HCT116 (cell line): ENCODE results near the gene PFDN4. TPM values are rescaled to one million over a fixed set of nuclear protein-coding genes. Genes with fewer than 3 reads are reported as not detected.

Source experiments
- ATAC-seq: fragments of 200-7000 bp; cut with Tn5 transposase; 2 replicates; pipeline ENCODE4 v1.9.1; 2020; ENCODE audit warnings: mild to moderate bottlenecking, moderate library complexity
- BruUV-seq: library from RNA; stranded (reverse); fragments of 400-500 nt; replicated peaks from 2 replicates; lab custom pipeline; 2021; lab: Mats Ljungman, UMichigan
- CTCF ChIA-PET: fragments of 300-600 bp; sonication (Branson Sonifier 250); formaldehyde crosslinking; loops from one replicate; lab custom pipeline; 2021; ENCODE audit warnings: antibody characterized with exemption; lab: Charles Lee
- POLR2A ChIA-PET: fragments of 300-600, 350-600 bp; sonication (Branson Sonifier 250); formaldehyde crosslinking; loops from one replicate; lab custom pipeline; 2021; ENCODE audit warnings: antibody characterized with exemption; lab: Charles Lee
- RAD21 ChIA-PET, 2 experiments: fragments of 300-600 bp; sonication (Branson Sonifier 250); formaldehyde crosslinking; loops; one replicate each; lab custom pipeline; 2023; ENCODE audit warnings: low total read pairs in 2 of 2; ENCODE audit not compliant: uncharacterized antibody in 2 of 2, unreplicated experiment in 2 of 2, low non-redundant PET in 1 of 2; lab: Charles Lee
- DNase-seq: peaks from one replicate; pipeline ENCODE4 v3.0.0-alpha.2; 2010; ENCODE audit warnings: low read depth, low spot score
- H2AFZ ChIP-seq: fragments of 200-600 bp; shearing (Covaris generic), sonication (generic); 2 replicates; pipeline ENCODE4 v1.6.1; 2017; ENCODE audit warnings: low read depth, mixed run types, mixed read lengths, antibody characterized with exemption, low read length; ENCODE audit not compliant: poor library complexity, severe bottlenecking
- H3K27ac ChIP-seq: 2 replicates; pipeline ENCODE4 v1.5.1; 2012; ENCODE audit warnings: low read depth, low read length
- H3K27me3 ChIP-seq: fragments of 200-600 bp; sonication (generic); 2 replicates; pipeline ENCODE4 v1.6.1; 2016; ENCODE audit warnings: mixed run types, low read length, mixed read lengths; ENCODE audit not compliant: insufficient read depth
- H3K36me3 ChIP-seq, 2 experiments: fragments of 200-500 bp in 1 of 2; fragments of 200-600 bp in 1 of 2; sonication (Bioruptor generic) in 1 of 2; sonication (generic) in 1 of 2; 2 replicates each; pipeline versions ENCODE4 v1.5.1 to v1.6.1; 2014 to 2016; ENCODE audit warnings: low read length in 2 of 2, inconsistent platforms in 1 of 2, mixed read lengths in 1 of 2, mixed run types in 1 of 2; ENCODE audit not compliant: insufficient read depth in 2 of 2, control insufficient read depth in 1 of 2
- H3K4me1 ChIP-seq, 2 experiments: fragments of 200-600 bp in 1 of 2; sonication (generic) in 1 of 2; 2 replicates each; pipeline versions ENCODE4 v1.5.1 to v1.6.1; 2012 to 2017; ENCODE audit warnings: low read length in 2 of 2, inconsistent platforms in 1 of 2, mild to moderate bottlenecking in 1 of 2, mixed read lengths in 1 of 2, mixed run types in 1 of 2, moderate library complexity in 1 of 2; ENCODE audit not compliant: insufficient read depth in 2 of 2, control insufficient read depth in 1 of 2
- H3K4me2 ChIP-seq: fragments of 200-600 bp; sonication (generic); 2 replicates; pipeline ENCODE4 v1.6.1; 2017; ENCODE audit warnings: mixed run types, low read length, mixed read lengths
- H3K4me3 ChIP-seq, 2 experiments: fragments of 200-600 bp in 1 of 2; sonication (generic) in 1 of 2; replicated peaks in 1 of 2; 2 replicates each; pipeline ENCODE4 v1.5.1; 2011 to 2016; ENCODE audit warnings: low read length in 2 of 2, control low read depth in 1 of 2, low read depth in 1 of 2, mild to moderate bottlenecking in 1 of 2, mixed read lengths in 1 of 2, mixed run types in 1 of 2
- H3K79me2 ChIP-seq: fragments of 200-600 bp; sonication (generic); 2 replicates; pipeline ENCODE4 v1.6.1; 2017; ENCODE audit warnings: mild to moderate bottlenecking, mixed run types, low read length, moderate library complexity, mixed read lengths; ENCODE audit not compliant: insufficient read depth
- H3K9ac ChIP-seq: fragments of 200-600 bp; sonication (generic); 2 replicates; pipeline ENCODE4 v1.6.1; 2016; ENCODE audit warnings: low read length, mixed read lengths
- H3K9me2 ChIP-seq: fragments of 200-600 bp; sonication (generic), shearing (Covaris generic); 2 replicates; pipeline ENCODE4 v1.6.1; 2017; ENCODE audit warnings: mixed run types, mild to moderate bottlenecking, moderate library complexity; ENCODE audit not compliant: insufficient read depth
- H3K9me3 ChIP-seq, 2 experiments: fragments of 200-500 bp in 1 of 2; fragments of 200-600 bp in 1 of 2; sonication (Bioruptor generic) in 1 of 2; sonication (generic) in 1 of 2; 2 replicates each; pipeline ENCODE4 v1.6.1; 2014 to 2017; ENCODE audit warnings: low read length in 2 of 2, mixed read lengths in 2 of 2, inconsistent platforms in 1 of 2, low read depth in 1 of 2, mild to moderate bottlenecking in 1 of 2, mixed run types in 1 of 2, moderate library complexity in 1 of 2; ENCODE audit not compliant: control insufficient read depth in 1 of 2, insufficient read depth in 1 of 2
- H4K20me1 ChIP-seq: fragments of 200-600 bp; sonication (generic), shearing (Covaris generic); 2 replicates; pipeline ENCODE4 v1.6.1; 2017; ENCODE audit warnings: mixed run types, mild to moderate bottlenecking, moderate library complexity; ENCODE audit not compliant: insufficient read depth
- ATF3 ChIP-seq: IDR thresholded peaks from 2 replicates; pipeline ENCODE4 v1.6.1; 2012
- CBX3 ChIP-seq: IDR thresholded peaks from 2 replicates; pipeline ENCODE4 v1.6.1; 2012; ENCODE audit warnings: low read depth
- CEBPB ChIP-seq: IDR thresholded peaks from 2 replicates; pipeline ENCODE4 v1.6.1; 2012; ENCODE audit warnings: low read depth
- CTCF ChIP-seq, 3 experiments: fragments of 200-600 bp in 1 of 3; sonication (generic) in 1 of 3; IDR thresholded peaks in 2 of 3; conservative IDR thresholded peaks in 1 of 3; 2 replicates each; pipeline ENCODE4 v1.5.1; 2012 to 2017; ENCODE audit warnings: low read depth in 2 of 3, low read length in 2 of 3, antibody characterized with exemption in 1 of 3, borderline replicate concordance in 1 of 3, control low read depth in 1 of 3, mild to moderate bottlenecking in 1 of 3, mixed read lengths in 1 of 3, mixed run types in 1 of 3, moderate library complexity in 1 of 3; ENCODE audit not compliant: insufficient read depth in 1 of 3
- EGR1 ChIP-seq: IDR thresholded peaks from 2 replicates; pipeline ENCODE4 v1.6.1; 2012; ENCODE audit warnings: low read depth
- EZH2 ChIP-seq: fragments of 200-600 bp; sonication (generic); IDR thresholded peaks from 2 replicates; pipeline ENCODE4 v1.6.1; 2017; ENCODE audit warnings: antibody characterized with exemption, mixed run types
- EZH2phosphoT487 ChIP-seq: fragments of 200-600 bp; IDR thresholded peaks from 2 replicates; pipeline ENCODE4 v1.6.1; 2018; ENCODE audit warnings: antibody characterized with exemption, borderline replicate concordance
- FOSL1 ChIP-seq: IDR thresholded peaks from 2 replicates; pipeline ENCODE4 v1.6.1; 2012; ENCODE audit warnings: low read depth
- JUND ChIP-seq: IDR thresholded peaks from 2 replicates; pipeline ENCODE4 v1.6.1; 2012
- POLR2A ChIP-seq: IDR thresholded peaks from 2 replicates; pipeline ENCODE4 v1.7.0; 2011; ENCODE audit warnings: borderline replicate concordance; ENCODE audit not compliant: insufficient read depth, insufficient read length; ENCODE audit errors: extremely low read depth
- RAD21 ChIP-seq: IDR thresholded peaks from 2 replicates; pipeline ENCODE4 v1.6.1; 2012; ENCODE audit warnings: low read depth, mild to moderate bottlenecking
- REST ChIP-seq: IDR thresholded peaks from 2 replicates; pipeline ENCODE4 v1.6.1; 2012; ENCODE audit warnings: low read depth
- SIN3A ChIP-seq: IDR thresholded peaks from 2 replicates; pipeline ENCODE4 v1.6.1; 2012; ENCODE audit warnings: low read depth
- SP1 ChIP-seq: IDR thresholded peaks from 2 replicates; pipeline ENCODE4 v1.6.1; 2012; ENCODE audit warnings: low read depth
- SRF ChIP-seq: IDR thresholded peaks from 2 replicates; pipeline ENCODE4 v1.6.1; 2012; ENCODE audit warnings: low read depth
- TCF7L2 ChIP-seq: IDR thresholded peaks from 2 replicates; pipeline ENCODE4 v1.7.0; 2011; ENCODE audit warnings: borderline replicate concordance, inconsistent platforms; ENCODE audit not compliant: insufficient read depth, insufficient read length; ENCODE audit errors: extremely low read depth
- ZBTB33 ChIP-seq: IDR thresholded peaks from 2 replicates; pipeline ENCODE4 v1.6.1; 2011; ENCODE audit warnings: mild to moderate bottlenecking, low read length, moderate library complexity; ENCODE audit not compliant: insufficient replicate concordance; ENCODE audit errors: extremely low read depth
- ZFX ChIP-seq: fragments of 450-650 bp; IDR thresholded peaks from 2 replicates; pipeline ENCODE4 v1.6.1; 2017
- ZNF274 ChIP-seq: fragments of 200-500 bp; sonication (Bioruptor generic); IDR thresholded peaks from 2 replicates; pipeline ENCODE4 v1.6.1; 2014; ENCODE audit warnings: mild to moderate bottlenecking, low read depth, low read length, inconsistent platforms
- intact Hi-C: fragments of 100-400 bp; cut with micrococcal nuclease; formaldehyde crosslinking; loops from 2 replicates; pipeline ENCODE4 v1.10.0; 2022
- total RNA-seq: library from RNA; stranded (reverse); gene quantifications from one replicate; pipeline ENCODE4 v1.2.1, GENCODE V29; 2021; ENCODE audit not compliant: unreplicated experiment

Gene PFDN4
- total RNA-seq, 1 experiment from 2014 or later: 71.5 TPM

- Histone ChIP-seq H3K36me3 (peaks cover 21 to 59% of the 10 kb centered on the region in 2 experiments; a peak in 3 of 4 replicates), H3K9ac (no peak overlapping the region), H3K4me1 (peaks cover 41 to 47% of the 10 kb centered on the region in 2 experiments), H3K79me2 (peaks cover 22% of the 10 kb centered on the region; the same call in 1 of the 2 replicates), H3K9me3 (no peaks in the 10 kb centered on the region), H3K4me2 (no peak overlapping the region), H3K9me2 (no peaks in the 10 kb centered on the region), H4K20me1 (no peaks in the 10 kb centered on the region), H3K27ac (no peak overlapping the region), H3K4me3 (no peak overlapping the region), H3K27me3 (no peaks in the 10 kb centered on the region), H2AFZ (no peak overlapping the region)
- intact Hi-C loops: no loop called here
- ChIA-PET CTCF (no interaction called here), POLR2A (interaction anchor here (1.1 to 1.5 kb wide), 2 partner anchors 10 to 55 kb away, joined by 3 read pairs; no protein-coding TSS in a partner anchor), RAD21 (no interaction called here)
- ATAC-seq (no peak), DNase-seq (no peak)
- TF ChIP-seq EGR1: no peak
- no peak for TF ChIP-seq FOSL1
- TF ChIP-seq REST: no peak
- no peak for TF ChIP-seq JUND
- TF ChIP-seq RAD21: no peak
- TF ChIP-seq ATF3: no peak
- no peak for TF ChIP-seq SIN3A
- TF ChIP-seq TCF7L2: no peak
- no peak for TF ChIP-seq POLR2A
- no peak for TF ChIP-seq CEBPB
- TF ChIP-seq CBX3: no peak
- TF ChIP-seq EZH2phosphoT487: no peak
- TF ChIP-seq SP1: no peak
- no peak for TF ChIP-seq CTCF (IDR thresholded peaks at IDR 0.05 in 2 of 3, conservative IDR thresholded peaks at IDR 0.05 in 1 of 3; ENCODE audit: borderline replicate concordance in 1 of 3, insufficient read depth in 1 of 3, low read depth in 2 of 3, low read length in 2 of 3)
- TF ChIP-seq ZBTB33: no peak
- no peak for TF ChIP-seq ZFX
- no peak for TF ChIP-seq ZNF274
- no peak for TF ChIP-seq EZH2
- TF ChIP-seq SRF: no peak
- no TSS peak for BruUV-seq
These were observed 42.9 kb upstream of the PFDN4 start for GRCh38 chr20:54165014-54165413.
